HFF-Myc (cell line): ENCODE results near the gene ZDBF2.

Experiments used
- DNase-seq: peaks from one replicate; pipeline ENCODE4 v3.0.0-alpha.2; 2011; ENCODE audit warnings: low read depth; ENCODE audit errors: extremely low read depth
- H3K4me3 ChIP-seq: replicated peaks from 2 replicates; pipeline ENCODE4 v1.5.1; 2011; ENCODE audit warnings: low read depth, mild to moderate bottlenecking, control low read depth, low read length
- CTCF ChIP-seq: IDR thresholded peaks from 2 replicates; pipeline ENCODE4 v1.5.1; 2012; ENCODE audit warnings: mild to moderate bottlenecking, low read depth, low read length, control low read depth; ENCODE audit errors: missing control alignments

The ZDBF2 gene

GRCh38 chr2:206273905-206274304 is 558 bp upstream of the ZDBF2 start:
- DNase-seq, result no peak
- no peak for TF ChIP-seq CTCF
- peak overlapping the region; percentile 48 for H3K4me3 ChIP-seq

GRCh38 chr2:206275312-206276055 is 1.0 kb downstream of the ZDBF2 start:
- TF ChIP-seq CTCF, result no peak
- no peak for DNase-seq
- peak overlapping the region; percentile 48 for H3K4me3 ChIP-seq

GRCh38 chr2:206276169-206276942 is 1.9 kb downstream of the ZDBF2 start:
- DNase-seq, result no peak
- H3K4me3 ChIP-seq, result no peak overlapping the region
- TF ChIP-seq CTCF, result no peak

GRCh38 chr2:206277503-206277902 is 3.0 kb downstream of the ZDBF2 start:
- H3K4me3 ChIP-seq, result no peak overlapping the region
- DNase-seq, result no peak
- no peak for TF ChIP-seq CTCF

- no peak overlapping the region for H3K4me3 ChIP-seq
- no peak for DNase-seq
- no peak for TF ChIP-seq CTCF
Measured at GRCh38 chr2:206282746-206283145, 8.3 kb downstream of the ZDBF2 start.

- no peak for TF ChIP-seq CTCF
- DNase-seq, result no peak
- H3K4me3 ChIP-seq, result no peak overlapping the region
Measured at GRCh38 chr2:206287197-206287596, 12.7 kb downstream of the ZDBF2 start.
